ENCODE results near the gene SLC16A6.

The SLC16A6 gene

GRCh38 chr17:68305142-68305541 is 14.2 kb upstream of the SLC16A6 start:
- no peak for TF ChIP-seq CTCF (IDR thresholded peaks at IDR 0.05)

- TF ChIP-seq CTCF (IDR thresholded peaks at IDR 0.05), result no peak
Measured at GRCh38 chr17:68304706-68305105, 13.8 kb upstream of the SLC16A6 start.

- TF ChIP-seq CTCF (IDR thresholded peaks at IDR 0.05), result no peak
Measured at GRCh38 chr17:68302666-68303065, 11.7 kb upstream of the SLC16A6 start.

- TF ChIP-seq CTCF (IDR thresholded peaks at IDR 0.05), result no peak
Measured at GRCh38 chr17:68302066-68302564, 11.2 kb upstream of the SLC16A6 start.

- TF ChIP-seq CTCF (IDR thresholded peaks at IDR 0.05), result no peak
Measured at GRCh38 chr17:68301438-68301959, 10.6 kb upstream of the SLC16A6 start.

GRCh38 chr17:68299817-68300216 is 8.9 kb upstream of the SLC16A6 start:
- TF ChIP-seq CTCF (IDR thresholded peaks at IDR 0.05), result no peak

- TF ChIP-seq CTCF (IDR thresholded peaks at IDR 0.05), result no peak
Measured at GRCh38 chr17:68298601-68299000, 7.7 kb upstream of the SLC16A6 start.

- no peak for TF ChIP-seq CTCF (IDR thresholded peaks at IDR 0.05)
Measured at GRCh38 chr17:68297195-68297594, 6.3 kb upstream of the SLC16A6 start.

Measured in LNCAP (cell line).